Upper lobe of left lung (tissue), 6 donors: ENCODE data around the gene ATXN7L1. TPM values are rescaled to one million over a fixed set of nuclear protein-coding genes. Genes with fewer than 3 reads are reported as not detected.
"Not testable (repeated sequence)": the region's sequence is repeated elsewhere in the genome, so short reads cannot be mapped to it uniquely, and the experiment has no call there.

Experiments
- ATAC-seq, 2 donors: fragments of 200-7000 bp; cut with Tn5 transposase; one replicate each; pipeline ENCODE4 v1.9.1; 2022; ENCODE audit warnings: mild to moderate bottlenecking in 2 of 2, moderate library complexity in 2 of 2; ENCODE audit not compliant: low FRiP score in 2 of 2
- DNase-seq, 2 donors: peaks; one replicate each; pipeline ENCODE4 v3.0.0-alpha.2; 2019 to 2020
- H3K27ac ChIP-seq, 4 donors: fragments of 200-600 bp; sonication (generic); one replicate each; pipeline ENCODE4 v1.5.1; 2016 to 2019
- H3K27me3 ChIP-seq, 4 donors: fragments of 200-600 bp; sonication (generic); one replicate each; pipeline ENCODE4 v1.5.1; 2017 to 2019
- H3K36me3 ChIP-seq, 4 donors: fragments of 200-600 bp; sonication (generic); one replicate each; pipeline ENCODE4 v1.5.1; 2016 to 2019
- H3K4me1 ChIP-seq, 4 donors: fragments of 200-600 bp; sonication (generic); one replicate each; pipeline ENCODE4 v1.5.1; 2018 to 2019
- H3K4me3 ChIP-seq, 4 donors: fragments of 200-600 bp; sonication (generic); one replicate each; pipeline ENCODE4 v1.5.1; 2017 to 2019; ENCODE audit warnings: mild to moderate bottlenecking in 2 of 4, moderate library complexity in 1 of 4
- H3K9me3 ChIP-seq, 4 donors: fragments of 200-600 bp; sonication (generic); one replicate each; pipeline ENCODE4 v1.5.1; 2018 to 2019
- EP300 ChIP-seq, 4 donors: sonication (generic); formaldehyde crosslinking; IDR thresholded peaks; one replicate each; pipeline ENCODE4 v1.5.1; 2017; ENCODE audit warnings: antibody characterized with exemption in 4 of 4, control low read depth in 2 of 4
- POLR2A ChIP-seq, 4 donors: fragments of 450-650 bp; IDR thresholded peaks; one replicate each; pipeline ENCODE4 v1.5.1; 2016 to 2017; ENCODE audit warnings: antibody characterized with exemption in 4 of 4, mild to moderate bottlenecking in 2 of 4
- POLR2AphosphoS5 ChIP-seq, 2 donors: sonication (generic); formaldehyde crosslinking; IDR thresholded peaks; one replicate each; pipeline ENCODE4 v1.5.1; 2017; ENCODE audit warnings: antibody characterized with exemption in 2 of 2
- WGBS, 2 donors: methylation state at CpG; one replicate each; pipeline ENCODE4 v1.1.5; 2017 to 2018; 5-methylcytosine and 5-hydroxymethylcytosine counted together
- total RNA-seq, 6 donors: library from RNA; depleted of rRNA in 4 of 6; stranded (reverse); fragments of >200 nt in 4 of 6; gene quantifications; one replicate each; pipeline versions ENCODE4 v1.1.0 to v1.2.1, GENCODE V29; 2016 to 2021
- TF ChIP-seq, protein P1 (sequence below), 6 experiments: fragments of 450-650 bp in 4 of 6; fragments of 200-600 bp in 2 of 6; sonication (generic) in 2 of 6; IDR thresholded peaks; one replicate each; pipeline ENCODE4 v1.5.1; 2016 to 2019; ENCODE audit warnings: antibody characterized with exemption in 6 of 6
- donor health status: DM: no; HTN: no; CAD: no; lungs with moderate emphysema.
- donor health status: DM: no; HTN: yes; CAD: no; lungs with severe emphysema.

Gene ATXN7L1
- total RNA-seq, 6 donors from 2014 or later = 7.1 to 43.0 (median 13.4) TPM

DNA sequence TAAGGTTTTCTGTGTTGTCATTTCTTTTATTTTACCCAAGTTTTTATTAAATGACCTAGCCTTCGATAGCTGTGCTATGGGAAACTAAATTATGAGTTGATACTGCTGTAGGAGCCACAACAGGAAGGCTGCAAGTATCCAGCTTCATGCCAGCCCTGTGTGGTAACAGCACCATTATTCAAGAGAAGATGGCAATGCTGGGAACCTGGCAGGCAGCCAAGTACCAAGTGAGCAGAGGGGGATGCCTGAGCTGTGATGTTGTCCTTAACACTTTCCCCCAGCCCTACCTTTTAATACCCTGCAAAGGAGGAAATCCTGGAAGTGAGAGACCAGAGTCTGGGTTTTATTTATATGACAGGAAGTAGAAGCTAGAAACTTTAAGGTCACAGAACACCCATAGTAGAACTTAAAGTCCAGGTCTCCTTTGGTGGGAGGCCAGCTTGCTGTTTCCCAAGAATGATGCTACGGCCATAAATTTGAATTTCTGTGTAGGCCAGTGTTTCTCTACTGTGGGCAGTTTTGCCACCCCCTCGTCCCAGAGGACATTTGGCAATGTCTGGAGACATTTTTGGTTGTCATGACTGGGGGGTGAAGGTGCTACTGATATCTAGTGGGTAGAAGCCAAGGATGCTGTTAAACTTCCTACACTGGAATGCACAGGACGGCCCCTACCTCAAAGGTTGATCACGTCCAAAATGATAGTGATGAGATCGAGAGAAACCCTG, 9.2 kb upstream of the ATXN7L1 start:
- Histone ChIP-seq H3K27me3 (no peaks in the 10 kb centered on the region), H3K4me1 (peaks cover 0 to 2% (median 0%) of the 10 kb centered on the region in 4 donors), H3K4me3 (no peak overlapping the region), H3K9me3 (no peaks in the 10 kb centered on the region), H3K27ac (no peak overlapping the region), H3K36me3 (no peaks in the 10 kb centered on the region)
- TF ChIP-seq POLR2A (IDR thresholded peaks at IDR 0.05) = no peak
- no peak for TF ChIP-seq POLR2AphosphoS5 (IDR thresholded peaks at IDR 0.05)
- TF ChIP-seq, protein P1, sequence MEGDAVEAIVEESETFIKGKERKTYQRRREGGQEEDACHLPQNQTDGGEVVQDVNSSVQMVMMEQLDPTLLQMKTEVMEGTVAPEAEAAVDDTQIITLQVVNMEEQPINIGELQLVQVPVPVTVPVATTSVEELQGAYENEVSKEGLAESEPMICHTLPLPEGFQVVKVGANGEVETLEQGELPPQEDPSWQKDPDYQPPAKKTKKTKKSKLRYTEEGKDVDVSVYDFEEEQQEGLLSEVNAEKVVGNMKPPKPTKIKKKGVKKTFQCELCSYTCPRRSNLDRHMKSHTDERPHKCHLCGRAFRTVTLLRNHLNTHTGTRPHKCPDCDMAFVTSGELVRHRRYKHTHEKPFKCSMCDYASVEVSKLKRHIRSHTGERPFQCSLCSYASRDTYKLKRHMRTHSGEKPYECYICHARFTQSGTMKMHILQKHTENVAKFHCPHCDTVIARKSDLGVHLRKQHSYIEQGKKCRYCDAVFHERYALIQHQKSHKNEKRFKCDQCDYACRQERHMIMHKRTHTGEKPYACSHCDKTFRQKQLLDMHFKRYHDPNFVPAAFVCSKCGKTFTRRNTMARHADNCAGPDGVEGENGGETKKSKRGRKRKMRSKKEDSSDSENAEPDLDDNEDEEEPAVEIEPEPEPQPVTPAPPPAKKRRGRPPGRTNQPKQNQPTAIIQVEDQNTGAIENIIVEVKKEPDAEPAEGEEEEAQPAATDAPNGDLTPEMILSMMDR (IDR thresholded peaks at IDR 0.05) = no peak
- TF ChIP-seq EP300 (IDR thresholded peaks at IDR 0.05) = no peak
- no peak for DNase-seq
- ATAC-seq = no peak
- 83 to 87% methylated on average over 6 of the region's 6 CpGs for WGBS, 2 donors

- H3K9me3 ChIP-seq, H3K36me3 ChIP-seq, H3K4me3 ChIP-seq, H3K4me1 ChIP-seq, H3K27ac ChIP-seq, DNase-seq, H3K27me3 ChIP-seq, ATAC-seq: not testable (repeated sequence)
- 86 to 90% methylated on average over 6 of the region's 6 CpGs for WGBS, 2 donors
These were observed 6.8 kb upstream of the ATXN7L1 start for GRCh38 chr7:105883179-105883578.

GRCh38 chr7:105881439-105881838, 5.0 kb upstream of the ATXN7L1 start:
- WGBS, 2 donors = 87 to 100% methylated on average over 1 of the region's 1 CpG
- Histone ChIP-seq H3K4me3 (no peak overlapping the region), H3K36me3 (no peaks in the 10 kb centered on the region), H3K9me3 (no peaks in the 10 kb centered on the region), H3K27ac (no peak overlapping the region), H3K27me3 (no peaks in the 10 kb centered on the region), H3K4me1 (peaks cover 0 to 12% (median 6%) of the 10 kb centered on the region in 4 donors)
- DNase-seq (no peak), ATAC-seq (no peak)
- TF ChIP-seq POLR2A (IDR thresholded peaks at IDR 0.05) (no peak), POLR2AphosphoS5 (IDR thresholded peaks at IDR 0.05) (no peak), EP300 (IDR thresholded peaks at IDR 0.05) (no peak)
- TF ChIP-seq, protein P1 (IDR thresholded peaks at IDR 0.05) = no peak

DNA sequence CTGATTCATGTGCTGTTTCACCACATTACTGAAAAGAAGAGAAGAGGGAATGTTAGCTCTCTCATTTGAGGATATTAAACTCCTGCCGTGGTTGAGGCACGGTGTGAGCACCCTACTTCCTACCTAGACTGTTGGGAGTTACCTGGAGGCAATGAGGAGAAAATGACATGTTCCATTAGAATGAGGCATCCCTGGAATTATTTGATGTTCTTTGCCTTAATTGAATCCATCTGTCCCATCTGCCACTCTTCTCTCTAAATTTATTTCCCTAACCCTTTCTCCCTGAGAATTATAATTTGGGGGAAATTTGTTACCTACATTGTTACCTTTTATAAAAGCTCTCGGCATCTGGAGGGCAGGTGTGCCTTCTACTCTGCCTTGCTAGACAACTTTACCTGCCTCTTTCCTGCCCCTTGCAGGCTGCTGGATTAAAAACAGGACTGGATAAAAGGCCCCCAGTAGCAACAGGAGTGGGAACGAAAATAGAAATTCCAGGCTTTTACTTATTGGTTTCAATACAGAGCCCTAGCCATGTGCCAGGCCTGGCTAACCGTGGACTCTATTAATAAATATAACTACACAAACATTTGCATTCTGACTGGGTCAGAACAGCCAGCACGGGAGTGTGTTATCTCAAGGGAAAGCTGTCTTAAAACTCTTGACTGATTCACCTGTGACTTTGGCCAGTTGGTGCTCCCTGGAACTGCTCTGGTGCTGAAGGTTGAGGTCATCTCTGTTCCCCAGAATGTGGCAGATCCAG, 4.4 kb upstream of the ATXN7L1 start:
- H3K36me3 ChIP-seq = no peaks in the 10 kb centered on the region
- TF ChIP-seq EP300 (IDR thresholded peaks at IDR 0.05) = no peak
- no peak for TF ChIP-seq POLR2AphosphoS5 (IDR thresholded peaks at IDR 0.05)
- no peak for TF ChIP-seq POLR2A (IDR thresholded peaks at IDR 0.05)
- TF ChIP-seq, protein P1 (IDR thresholded peaks at IDR 0.05) = no peak
- no peak overlapping the region for H3K4me3 ChIP-seq
- H3K27ac ChIP-seq = no peak overlapping the region
- 82 to 87% methylated on average over 6 of the region's 6 CpGs for WGBS, 2 donors
- no peaks in the 10 kb centered on the region for H3K27me3 ChIP-seq
- DNase-seq (no peak), ATAC-seq (no peak)
- H3K9me3 ChIP-seq = no peaks in the 10 kb centered on the region
- H3K4me1 ChIP-seq = peaks cover under 1 to 13% (median 7%) of the 10 kb centered on the region in 4 donors

GRCh38 chr7:105879782-105880181, 3.4 kb upstream of the ATXN7L1 start:
- 96 to 97% methylated on average over 2 of the region's 2 CpGs for WGBS, 2 donors
- H3K4me1 ChIP-seq = peaks cover 5 to 21% (median 13%) of the 10 kb centered on the region in 4 donors

More at GRCh38 chr7:105879782-105880181, 3.4 kb upstream of the ATXN7L1 start:
- no peak overlapping the region for H3K27ac ChIP-seq
- no peak for ATAC-seq
- no peaks in the 10 kb centered on the region for H3K27me3 ChIP-seq
- H3K9me3 ChIP-seq = no peaks in the 10 kb centered on the region
- no peak overlapping the region for H3K4me3 ChIP-seq
- TF ChIP-seq POLR2A (IDR thresholded peaks at IDR 0.05) (no peak), EP300 (IDR thresholded peaks at IDR 0.05) (no peak), POLR2AphosphoS5 (IDR thresholded peaks at IDR 0.05) (no peak)
- TF ChIP-seq, protein P1 (IDR thresholded peaks at IDR 0.05) = no peak
- no peak for DNase-seq
- H3K36me3 ChIP-seq = no peaks in the 10 kb centered on the region
